Right renal pelvis (tissue), 4 donors: ENCODE results near the gene EVC. TPM values are rescaled to one million over a fixed set of nuclear protein-coding genes. Genes with fewer than 3 reads are reported as not detected.
"Not testable (repeated sequence)": the region's sequence is repeated elsewhere in the genome, so short reads cannot be mapped to it uniquely, and the experiment has no call there.

Source experiments
- DNase-seq, 4 donors: peaks; one replicate each; pipeline ENCODE4 v3.0.0-alpha.2; 2013; ENCODE audit warnings: low read depth in 4 of 4, low spot score in 3 of 4, missing footprints in 1 of 4
- polyA plus RNA-seq, 4 donors: library from polyadenylated mRNA; unstranded; fragments of 120-200 nt; gene quantifications; one replicate each; pipeline ENCODE4 v1.2.1, GENCODE V29; 2013; ENCODE audit not compliant: insufficient read length in 4 of 4

EVC gene
- polyA plus RNA-seq, 4 donors: 38.3 to 49.2 (median 41.4) TPM

GRCh38 chr4:5836943-5837342 lies 125.9 kb downstream of the EVC start:
- no peak for DNase-seq

- not testable (repeated sequence) for DNase-seq
Observed at GRCh38 chr4:5837483-5837882, 126.5 kb downstream of the EVC start.

DNA sequence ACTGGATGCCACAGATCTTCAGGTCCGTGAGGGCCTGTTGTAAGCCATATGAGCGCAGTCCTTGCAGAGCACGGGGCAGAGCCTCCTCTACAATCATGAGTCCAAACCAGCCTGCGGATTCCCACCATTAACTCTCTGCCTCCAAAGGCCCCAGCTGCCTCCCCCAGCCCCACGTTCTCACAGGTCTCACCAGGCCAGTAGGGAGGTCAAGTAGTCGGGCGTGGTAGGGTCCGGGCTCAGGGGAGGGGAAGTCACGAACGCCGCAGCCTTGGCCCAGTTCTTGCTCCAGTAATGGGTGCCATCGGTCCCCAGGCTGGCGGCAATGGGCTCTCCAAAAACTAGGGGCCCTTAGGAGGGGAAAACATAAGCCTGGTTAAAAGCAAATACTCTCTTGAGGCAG lies 128.3 kb downstream of the EVC start:
- no peak for DNase-seq

GRCh38 chr4:5839751-5840674 lies 129.0 kb downstream of the EVC start:
- no peak for DNase-seq

GRCh38 chr4:5842456-5842855 lies 131.5 kb downstream of the EVC start:
- DNase-seq: no peak

- no peak for DNase-seq
Observed at GRCh38 chr4:5843573-5844530, 132.9 kb downstream of the EVC start.

GRCh38 chr4:5845035-5845905 lies 134.3 kb downstream of the EVC start:
- no peak for DNase-seq

- no peak for DNase-seq
Observed at GRCh38 chr4:5851637-5852301, 140.8 kb downstream of the EVC start.

DNA sequence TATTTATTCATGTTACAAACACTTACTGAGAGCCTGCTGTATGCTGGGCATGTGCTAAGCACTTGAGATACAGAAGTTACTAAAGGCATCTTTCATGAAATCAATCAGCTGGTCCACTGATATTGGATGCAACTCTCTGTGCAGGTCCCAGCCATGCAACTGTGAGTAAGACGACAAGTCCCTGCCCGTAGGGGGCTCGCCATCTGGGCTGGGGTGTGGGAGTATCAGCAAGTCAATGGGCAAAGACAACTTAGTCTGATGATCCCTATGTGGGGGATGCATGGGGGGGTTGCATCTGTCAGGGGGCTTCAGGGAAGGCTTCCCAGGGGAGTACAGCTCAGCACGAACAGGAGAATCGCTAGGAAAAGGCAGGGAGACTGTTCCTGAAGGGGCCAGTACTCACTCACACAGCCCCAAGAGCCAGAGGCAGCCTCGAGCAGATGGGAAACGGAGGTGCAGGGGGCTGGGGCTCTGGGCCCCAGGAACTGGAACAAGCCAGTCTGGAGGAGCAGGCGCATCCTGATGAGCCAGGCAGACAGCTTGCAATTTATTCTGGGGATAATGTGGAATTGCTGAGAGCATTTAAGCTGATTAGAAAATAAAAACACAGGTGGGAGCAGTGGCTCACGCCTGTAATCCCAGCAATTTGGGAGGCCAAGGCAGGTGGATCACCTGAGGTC lies 141.7 kb downstream of the EVC start:
- DNase-seq: no peak

DNA sequence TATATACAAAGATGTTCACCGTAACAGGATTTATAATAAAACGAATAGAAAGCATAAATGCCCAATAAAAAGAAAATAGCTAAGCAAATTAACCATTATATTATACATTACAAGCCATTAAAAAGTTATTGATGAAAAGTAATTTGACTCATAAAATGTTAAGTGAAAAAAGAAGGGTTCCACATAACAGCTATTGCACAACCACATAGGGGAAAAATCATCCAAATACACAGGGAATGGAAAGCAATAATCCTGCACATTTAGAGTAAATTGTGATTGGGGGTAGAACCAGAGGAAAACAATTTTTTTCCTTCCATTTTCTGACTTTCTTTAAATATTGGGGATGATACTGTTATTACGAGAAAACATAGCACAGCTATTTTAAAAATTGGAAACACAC lies 143.9 kb downstream of the EVC start:
- DNase-seq: no peak

GRCh38 chr4:5856362-5856761 lies 145.4 kb downstream of the EVC start:
- not testable (repeated sequence) for DNase-seq

GRCh38 chr4:5857199-5857598 lies 146.2 kb downstream of the EVC start:
- DNase-seq: no peak

GRCh38 chr4:5858020-5858769 lies 147.2 kb downstream of the EVC start:
- no peak for DNase-seq

DNA sequence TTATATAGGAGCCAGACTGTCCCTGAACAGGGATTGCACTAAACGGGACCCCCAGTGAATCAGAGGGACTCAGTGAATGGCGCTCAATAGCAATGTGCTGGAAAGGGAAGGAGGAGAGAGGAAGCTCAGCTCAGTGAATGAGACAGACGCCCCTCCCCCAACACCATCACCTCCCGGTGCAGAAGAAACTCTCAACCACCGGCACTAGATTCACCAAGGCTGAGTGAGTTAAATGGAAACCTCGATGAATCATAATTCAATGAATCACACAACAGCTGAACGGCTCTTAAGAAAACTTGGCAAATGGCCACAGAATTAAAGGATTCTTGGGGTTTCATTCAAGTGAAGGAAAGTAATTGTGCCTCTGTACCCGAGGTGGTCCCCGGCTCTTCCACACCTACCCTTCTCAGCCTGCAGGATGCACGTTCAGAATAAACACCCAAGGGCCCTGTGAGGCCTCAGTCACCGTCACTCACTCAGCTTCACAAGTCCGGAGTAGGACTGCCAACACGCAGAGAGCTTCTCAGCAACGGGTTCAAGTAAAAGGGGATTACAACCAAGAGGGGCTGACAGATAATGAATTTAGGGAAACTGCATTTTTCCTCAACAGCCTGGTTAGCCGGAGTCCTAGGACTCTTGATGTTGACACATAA lies 152.6 kb downstream of the EVC start:
- DNase-seq: no peak
